ENCODE data around the gene PIWIL1.

DNA sequence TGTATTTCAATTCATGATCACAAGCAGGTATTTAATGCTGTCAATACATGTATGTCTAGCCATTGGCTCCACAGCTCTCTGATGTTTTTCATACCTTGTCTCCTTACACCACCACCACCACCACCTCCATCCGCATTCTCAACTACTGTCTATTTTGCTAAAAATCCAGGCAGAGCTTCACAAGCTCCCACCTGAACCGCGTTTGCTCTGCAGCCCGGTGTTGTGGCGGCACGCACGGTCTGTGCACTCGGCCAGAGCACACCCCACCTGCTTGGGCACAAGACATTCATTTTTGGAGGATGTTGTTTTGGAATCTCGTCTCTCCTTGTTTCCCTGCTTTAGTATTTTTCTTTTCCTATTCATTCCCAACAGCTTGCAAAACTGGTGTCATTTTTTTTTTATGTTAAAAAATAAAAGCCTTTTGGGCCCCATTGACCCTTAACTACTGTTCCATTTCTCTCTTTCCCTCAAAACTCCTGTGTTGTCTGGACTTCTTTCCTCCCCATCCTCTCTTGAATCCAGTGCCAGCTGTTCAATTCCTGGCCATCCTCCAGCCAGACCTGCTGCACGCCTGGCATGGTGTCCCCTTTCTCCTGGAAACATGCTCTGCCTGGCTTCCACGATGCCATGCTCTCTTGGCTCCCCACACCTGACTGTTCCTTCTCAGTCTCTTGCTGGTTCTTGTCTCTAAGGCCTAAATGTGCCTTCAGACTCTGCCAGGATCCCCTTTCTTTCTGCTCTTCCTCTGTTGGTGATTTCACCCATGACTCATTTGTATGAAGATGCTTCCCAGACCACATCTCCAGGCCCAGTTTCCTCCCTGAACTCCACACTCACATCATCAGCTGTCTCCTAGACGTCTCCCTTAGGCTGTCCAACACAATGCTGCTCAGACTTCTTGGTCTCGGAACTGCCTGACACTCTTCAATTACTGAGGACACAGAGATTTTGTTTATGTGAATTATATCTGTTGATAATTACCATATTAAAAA lies 37.9 kb downstream of the PIWIL1 start:
- TF ChIP-seq, protein P1, sequence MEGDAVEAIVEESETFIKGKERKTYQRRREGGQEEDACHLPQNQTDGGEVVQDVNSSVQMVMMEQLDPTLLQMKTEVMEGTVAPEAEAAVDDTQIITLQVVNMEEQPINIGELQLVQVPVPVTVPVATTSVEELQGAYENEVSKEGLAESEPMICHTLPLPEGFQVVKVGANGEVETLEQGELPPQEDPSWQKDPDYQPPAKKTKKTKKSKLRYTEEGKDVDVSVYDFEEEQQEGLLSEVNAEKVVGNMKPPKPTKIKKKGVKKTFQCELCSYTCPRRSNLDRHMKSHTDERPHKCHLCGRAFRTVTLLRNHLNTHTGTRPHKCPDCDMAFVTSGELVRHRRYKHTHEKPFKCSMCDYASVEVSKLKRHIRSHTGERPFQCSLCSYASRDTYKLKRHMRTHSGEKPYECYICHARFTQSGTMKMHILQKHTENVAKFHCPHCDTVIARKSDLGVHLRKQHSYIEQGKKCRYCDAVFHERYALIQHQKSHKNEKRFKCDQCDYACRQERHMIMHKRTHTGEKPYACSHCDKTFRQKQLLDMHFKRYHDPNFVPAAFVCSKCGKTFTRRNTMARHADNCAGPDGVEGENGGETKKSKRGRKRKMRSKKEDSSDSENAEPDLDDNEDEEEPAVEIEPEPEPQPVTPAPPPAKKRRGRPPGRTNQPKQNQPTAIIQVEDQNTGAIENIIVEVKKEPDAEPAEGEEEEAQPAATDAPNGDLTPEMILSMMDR (IDR thresholded peaks at IDR 0.05 in 8 of 11, conservative IDR thresholded peaks at IDR 0.05 in 3 of 11) = no peak
- TF ChIP-seq POLR2A (IDR thresholded peaks at IDR 0.05) = no peak
- TF ChIP-seq POLR2AphosphoS5 (IDR thresholded peaks at IDR 0.05) = no peak

All from spleen (tissue), 7 donors.